Measurements from ENCODE around the gene FLOT1.

FLOT1 gene

GRCh38 chr6:30738532-30738931 is 4.0 kb downstream of the FLOT1 start:
- Histone ChIP-seq H3K36me3 (ENCODE audit: insufficient read depth) (no peaks in the 10 kb centered on the region), H3K27ac (no peak overlapping the region), H3K4me2 (no peak overlapping the region), H3K79me2 (ENCODE audit: insufficient read depth, low read depth) (no peaks in the 10 kb centered on the region), H3K4me1 (ENCODE audit: low read depth, poor library complexity, severe bottlenecking) (peaks cover 30% of the 10 kb centered on the region), H3K27me3 (ENCODE audit: insufficient read depth, low read depth) (no peaks in the 10 kb centered on the region), H4K20me1 (ENCODE audit: insufficient read depth) (no peaks in the 10 kb centered on the region), H3K9ac (no peak overlapping the region), H3K4me3 (IDR thresholded peaks at IDR 0.05; ENCODE audit: insufficient read depth, low read depth, low read length) (no peak overlapping the region), H2AFZ (ENCODE audit: low read depth) (no peak overlapping the region)
- no peak for TF ChIP-seq CTCF (conservative IDR thresholded peaks at IDR 0.05; ENCODE audit: low read depth, low read length)

GRCh38 chr6:30735668-30736314 is 6.7 kb downstream of the FLOT1 start:
- H3K9ac ChIP-seq: no peak overlapping the region
- H3K4me3 ChIP-seq (IDR thresholded peaks at IDR 0.05; ENCODE audit: insufficient read depth, low read depth, low read length): no peak overlapping the region
- H3K27ac ChIP-seq: no peak overlapping the region
- no peak for TF ChIP-seq CTCF (conservative IDR thresholded peaks at IDR 0.05; ENCODE audit: low read depth, low read length)
- H2AFZ ChIP-seq (ENCODE audit: low read depth): no peak overlapping the region
- no peaks in the 10 kb centered on the region for H3K36me3 ChIP-seq (ENCODE audit: insufficient read depth)
- no peak overlapping the region for H3K4me2 ChIP-seq
- H3K79me2 ChIP-seq (ENCODE audit: insufficient read depth, low read depth): no peaks in the 10 kb centered on the region
- H4K20me1 ChIP-seq (ENCODE audit: insufficient read depth): no peaks in the 10 kb centered on the region
- H3K27me3 ChIP-seq (ENCODE audit: insufficient read depth, low read depth): no peaks in the 10 kb centered on the region
- H3K4me1 ChIP-seq (ENCODE audit: low read depth, poor library complexity, severe bottlenecking): peaks cover 24% of the 10 kb centered on the region

GRCh38 chr6:30732237-30732943 is 10.1 kb downstream of the FLOT1 start:
- Histone ChIP-seq H4K20me1 (ENCODE audit: insufficient read depth) (no peaks in the 10 kb centered on the region), H3K79me2 (ENCODE audit: insufficient read depth, low read depth) (no peaks in the 10 kb centered on the region)

More at GRCh38 chr6:30732237-30732943, 10.1 kb downstream of the FLOT1 start:
- Histone ChIP-seq H3K27ac (no peak overlapping the region), H3K36me3 (ENCODE audit: insufficient read depth) (no peaks in the 10 kb centered on the region), H3K9ac (no peak overlapping the region), H3K4me3 (IDR thresholded peaks at IDR 0.05; ENCODE audit: insufficient read depth, low read depth, low read length) (no peak overlapping the region), H3K4me1 (ENCODE audit: low read depth, poor library complexity, severe bottlenecking) (peaks cover 16% of the 10 kb centered on the region), H2AFZ (ENCODE audit: low read depth) (no peak overlapping the region), H3K4me2 (no peak overlapping the region), H3K27me3 (ENCODE audit: insufficient read depth, low read depth) (no peaks in the 10 kb centered on the region)
- no peak for TF ChIP-seq CTCF (conservative IDR thresholded peaks at IDR 0.05; ENCODE audit: low read depth, low read length)

All from KMS-11 (cell line).